GM21825 (cell line): ENCODE data around the gene SIGLEC7.

Experiments used
- ATAC-seq: cut with Tn5 transposase; IDR thresholded peaks from one replicate; pipeline ENCODE4 v1.9.1; 2021; ENCODE audit warnings: mild to moderate bottlenecking, moderate library complexity; ENCODE audit not compliant: unreplicated experiment

SIGLEC7 gene

DNA sequence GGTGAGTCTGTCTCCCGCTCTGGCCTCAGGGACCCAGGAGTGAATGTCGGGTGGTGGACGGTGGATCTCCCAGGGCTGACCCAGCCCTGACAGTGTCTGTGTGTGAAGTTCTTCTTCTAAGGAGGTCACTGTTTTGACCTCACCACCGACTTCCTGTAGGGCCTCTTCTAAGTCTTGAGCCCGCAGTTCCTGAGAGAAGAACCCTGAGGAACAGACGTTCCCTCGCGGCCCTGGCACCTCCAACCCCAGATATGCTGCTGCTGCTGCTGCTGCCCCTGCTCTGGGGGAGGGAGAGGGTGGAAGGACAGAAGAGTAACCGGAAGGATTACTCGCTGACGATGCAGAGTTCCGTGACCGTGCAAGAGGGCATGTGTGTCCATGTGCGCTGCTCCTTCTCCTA lies at the start of gene SIGLEC7:
Gene SIGLEC7 (plus strand): TSS at position 183 of the 400 bp plus-strand sequence. CDS start 69 bp downstream, at position 252.
- no peak for ATAC-seq

- ATAC-seq = no peak
Observed at GRCh38 chr19:51093101-51093500, 49.0 kb upstream of the SIGLEC7 start.

GRCh38 chr19:51093510-51094345 lies 48.4 kb upstream of the SIGLEC7 start:
- no peak for ATAC-seq

- ATAC-seq = no peak
Observed at GRCh38 chr19:51094696-51095279, 47.3 kb upstream of the SIGLEC7 start.

GRCh38 chr19:51096473-51097165 lies 45.5 kb upstream of the SIGLEC7 start:
- ATAC-seq = no peak

DNA sequence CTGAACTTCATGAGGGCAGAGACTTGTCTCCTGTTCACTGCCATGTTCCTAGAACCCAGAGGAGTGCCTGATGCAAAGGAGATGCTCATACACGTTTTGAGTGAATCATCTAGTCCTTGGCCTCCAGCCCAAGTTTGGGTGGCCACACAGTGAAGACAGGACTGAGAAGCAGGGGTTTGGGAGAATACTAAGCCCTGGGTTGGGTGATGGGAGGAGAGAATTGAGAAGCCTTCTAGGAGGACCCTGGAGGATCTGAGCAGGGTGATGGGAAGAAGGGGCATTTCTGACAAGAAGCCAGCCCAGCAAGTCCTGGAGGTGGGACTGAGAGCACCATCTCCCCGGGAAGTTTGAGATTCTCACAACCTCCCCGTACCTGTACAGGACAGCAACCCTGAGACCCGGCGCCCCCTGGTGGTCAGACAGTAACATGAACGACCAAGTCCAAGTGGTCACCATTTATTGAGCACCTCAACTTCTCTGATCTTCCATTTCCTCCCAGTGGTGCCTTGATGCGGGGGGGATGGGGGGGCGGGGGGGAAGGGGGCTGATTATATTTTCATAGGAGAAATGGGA lies 44.8 kb upstream of the SIGLEC7 start:
- ATAC-seq = no peak

GRCh38 chr19:51097796-51098195 lies 44.3 kb upstream of the SIGLEC7 start:
- no peak for ATAC-seq

DNA sequence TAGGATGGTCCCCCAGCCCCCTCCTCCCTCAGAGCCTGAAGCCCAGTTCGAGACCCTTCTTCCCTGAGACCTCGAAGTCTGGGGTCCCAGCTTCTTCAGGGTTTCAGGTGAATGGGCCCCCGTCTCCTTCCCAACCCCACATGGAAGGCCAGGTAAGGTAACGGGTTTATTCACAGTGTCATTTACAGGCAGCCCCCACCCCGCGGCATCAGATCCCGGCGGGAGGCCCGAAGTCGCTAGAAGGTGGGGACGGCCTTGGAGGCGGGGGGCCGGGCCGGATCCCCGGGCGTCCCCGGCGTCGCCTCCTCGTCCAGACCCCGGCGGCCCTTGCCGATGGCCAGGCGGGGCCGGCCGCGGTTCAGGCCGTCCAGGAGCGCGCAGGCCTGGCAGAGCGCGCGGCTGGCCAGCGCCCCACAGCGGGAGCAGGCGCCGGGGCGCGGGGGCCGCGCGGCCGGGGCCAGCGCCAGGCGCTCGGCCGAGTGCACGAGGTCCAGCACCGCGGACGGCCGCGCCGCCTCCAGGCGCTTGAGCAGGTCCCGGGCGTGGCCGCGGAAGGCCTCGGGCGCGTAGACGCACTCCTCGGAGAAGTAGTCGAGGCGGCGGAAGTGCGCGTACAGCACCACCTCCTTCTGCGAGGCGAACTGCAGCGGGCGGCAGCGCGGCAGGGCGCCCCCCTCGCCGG lies 43.6 kb upstream of the SIGLEC7 start:
- no peak for ATAC-seq

GRCh38 chr19:51099047-51099382 lies 43.1 kb upstream of the SIGLEC7 start:
- ATAC-seq = no peak

- ATAC-seq = no peak
Observed at GRCh38 chr19:51100601-51101000, 41.5 kb upstream of the SIGLEC7 start.

DNA sequence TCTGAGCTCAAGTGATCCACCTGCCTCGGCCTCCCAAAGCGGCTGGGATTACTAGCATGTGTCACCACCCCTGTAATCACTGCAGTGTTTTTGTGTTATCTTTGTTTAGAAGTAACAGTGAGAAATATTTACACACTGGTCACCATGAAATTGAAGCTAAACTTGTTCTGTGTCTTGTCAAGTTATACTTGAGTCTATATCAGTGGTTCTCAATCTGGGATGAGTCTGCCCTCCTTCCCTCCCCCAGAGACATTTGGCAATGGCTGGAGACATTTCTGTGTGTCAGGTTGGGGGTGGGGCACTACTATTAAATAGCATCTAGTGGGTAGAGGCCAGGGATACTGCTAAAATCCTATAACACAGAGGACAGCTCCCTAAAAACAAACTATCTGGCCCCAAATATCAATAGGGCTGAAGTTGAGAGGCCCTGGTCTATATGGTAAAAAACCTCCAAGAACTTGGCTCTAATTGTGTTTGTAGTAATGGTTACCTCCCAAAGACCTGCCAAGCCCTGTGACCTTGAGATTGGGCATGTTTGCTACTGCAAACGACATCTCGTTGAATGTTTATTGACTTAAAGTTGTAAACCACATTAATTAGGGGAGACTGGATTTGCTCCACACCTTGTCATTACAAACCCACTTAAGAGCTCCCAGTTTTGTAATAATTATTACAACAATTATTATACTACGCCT lies 40.8 kb upstream of the SIGLEC7 start:
- ATAC-seq = no peak

- ATAC-seq = no peak
Observed at GRCh38 chr19:51102991-51103390, 39.1 kb upstream of the SIGLEC7 start.

- ATAC-seq = no peak
Observed at GRCh38 chr19:51103926-51104341, 38.2 kb upstream of the SIGLEC7 start.

- ATAC-seq = no peak
Observed at GRCh38 chr19:51107406-51108065, 34.6 kb upstream of the SIGLEC7 start.

- peak; percentile 92 for ATAC-seq
Observed at GRCh38 chr19:51108066-51108804, 33.9 kb upstream of the SIGLEC7 start, which contains the start of gene CTU1. TSS of gene CTU1 (minus strand) at chr19:51108409. CDS start at chr19:51104569, 3,840 bp downstream.

DNA sequence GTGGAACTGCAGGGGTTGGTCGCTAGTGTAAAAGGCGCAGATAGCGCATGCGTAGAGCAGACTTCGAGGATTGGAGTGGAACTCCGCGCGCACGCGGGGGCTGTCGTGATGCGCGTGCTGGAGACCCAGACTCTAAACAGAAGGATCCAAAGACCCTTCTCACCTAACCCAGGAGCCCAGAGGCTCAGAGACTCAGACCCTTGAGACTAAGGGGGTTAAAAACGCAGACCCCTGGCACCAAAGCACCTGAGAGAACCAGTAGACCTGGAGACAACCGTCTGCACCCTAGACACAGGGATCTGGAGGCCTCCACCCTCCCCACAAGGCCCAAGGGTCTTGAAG lies 33.3 kb upstream of the SIGLEC7 start:
- ATAC-seq = no peak

DNA sequence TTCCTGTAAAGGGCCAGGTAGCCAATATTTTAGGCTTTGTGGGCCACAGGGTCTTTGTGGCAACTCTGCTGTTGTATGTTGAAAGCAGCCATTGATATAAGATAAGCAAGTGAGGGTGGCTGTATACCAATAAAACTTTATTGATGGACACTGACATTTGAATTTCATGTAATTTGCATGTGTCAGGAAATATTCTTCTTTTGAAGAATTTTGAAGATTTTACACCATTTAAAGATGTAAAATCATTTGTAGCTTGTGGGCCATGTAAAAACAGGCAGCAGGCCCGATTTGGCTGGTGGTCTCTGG lies 31.5 kb upstream of the SIGLEC7 start:
- no peak for ATAC-seq

GRCh38 chr19:51111606-51112005 lies 30.5 kb upstream of the SIGLEC7 start:
- no peak for ATAC-seq

- ATAC-seq = no peak
Observed at GRCh38 chr19:51114087-51114729, 27.9 kb upstream of the SIGLEC7 start.
